Eye (tissue), 1 donor: ENCODE results near the gene CENPP.

Source experiments
- DNase-seq: peaks from one replicate; pipeline ENCODE4 v3.0.0-alpha.2; 2015

CENPP gene

DNA sequence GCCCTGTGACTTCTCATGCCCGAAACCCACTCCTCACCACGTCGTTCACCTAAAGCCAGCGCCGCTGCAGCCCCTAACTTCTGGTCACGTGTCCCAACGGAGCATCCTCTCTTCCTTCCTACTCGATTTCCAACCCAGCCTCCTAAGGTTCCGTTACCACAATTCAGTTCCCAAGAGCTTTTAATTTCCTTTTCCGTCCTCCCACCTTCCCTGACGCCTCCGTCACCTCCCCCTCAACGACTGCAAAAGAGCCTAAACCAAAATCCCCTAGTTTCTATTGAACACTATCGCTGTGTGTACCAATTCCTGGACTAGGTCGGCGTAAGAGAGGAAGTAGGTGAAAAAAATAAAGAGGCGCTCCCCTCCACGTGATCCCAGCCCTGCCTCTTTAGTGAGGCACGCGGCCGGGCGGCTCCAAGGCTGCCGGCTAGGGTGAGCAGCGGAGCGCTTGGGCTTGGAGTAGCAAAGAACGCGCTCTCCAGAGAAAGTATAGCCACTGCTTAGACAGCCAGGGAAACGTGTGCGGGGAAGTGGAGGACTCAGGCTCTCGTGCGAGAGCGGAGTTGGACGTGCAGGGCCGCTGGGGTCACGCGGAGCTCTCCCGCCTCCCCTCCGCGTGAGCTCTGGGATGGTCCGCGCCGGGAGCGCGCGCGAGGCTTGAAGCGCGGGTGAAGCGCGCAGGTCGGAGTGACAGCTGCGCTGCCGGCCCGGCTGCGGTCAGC, at the start of gene CENPP, which contains the start of gene NOL8:
Gene CENPP, plus strand, starts transcription at position 685 of the 722 bp plus-strand sequence.
Gene NOL8, minus strand, starts transcription at position 82 of the 722 bp plus-strand sequence. CDS start 1,189 bp downstream, outside the sequence.
- DNase-seq: peak; percentile 98

DNA sequence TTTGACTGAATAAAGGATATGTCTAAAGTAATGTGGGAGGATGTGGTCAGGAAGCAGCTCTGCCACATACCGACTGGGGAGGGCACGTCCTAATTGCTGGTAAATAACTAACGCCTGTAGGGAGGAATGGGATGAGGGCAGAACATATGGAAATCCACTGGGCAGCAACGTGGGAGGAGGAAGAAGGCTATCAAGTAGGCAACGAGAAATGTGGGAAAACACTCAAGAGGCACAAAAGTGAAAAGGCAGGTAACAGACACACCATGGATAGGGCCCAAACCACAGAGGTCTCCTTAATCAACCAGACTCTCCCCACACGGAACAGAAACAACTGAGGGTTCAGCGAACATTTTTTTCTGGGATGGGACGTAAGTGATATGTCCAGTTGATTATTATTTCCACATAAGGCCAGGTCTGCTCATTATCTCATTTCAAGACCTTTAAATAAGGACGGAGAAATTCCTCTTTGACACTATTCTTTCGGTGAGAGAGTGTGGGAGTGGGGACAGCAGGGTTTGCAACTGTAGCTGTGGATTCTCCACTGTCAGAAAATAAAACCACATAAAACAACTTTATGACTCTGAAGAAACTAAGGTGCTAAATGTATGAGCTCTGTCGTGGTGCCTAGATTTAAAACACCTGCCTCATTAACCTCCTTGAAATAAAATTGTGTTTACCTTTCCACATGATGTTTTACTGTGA, 49.3 kb upstream of the CENPP start:
- DNase-seq: no peak

DNA sequence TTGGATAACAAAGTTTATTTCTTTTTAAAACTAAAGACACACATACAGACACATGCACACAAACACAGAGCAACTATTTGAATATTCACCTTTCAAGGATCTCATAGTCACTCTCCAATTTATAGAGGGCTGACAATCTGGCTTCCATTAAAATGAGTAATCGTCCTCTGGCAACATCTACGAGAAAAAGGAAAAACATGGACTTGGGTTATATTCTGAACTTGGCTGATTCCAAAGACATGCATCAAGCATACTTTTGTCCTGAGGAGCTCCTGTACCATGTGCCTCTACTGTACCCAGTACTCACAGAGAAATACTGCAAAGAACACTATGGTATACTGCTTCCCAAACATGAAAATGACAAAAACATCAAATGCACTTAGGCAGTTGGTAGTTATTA, 47.6 kb upstream of the CENPP start:
- no peak for DNase-seq

DNA sequence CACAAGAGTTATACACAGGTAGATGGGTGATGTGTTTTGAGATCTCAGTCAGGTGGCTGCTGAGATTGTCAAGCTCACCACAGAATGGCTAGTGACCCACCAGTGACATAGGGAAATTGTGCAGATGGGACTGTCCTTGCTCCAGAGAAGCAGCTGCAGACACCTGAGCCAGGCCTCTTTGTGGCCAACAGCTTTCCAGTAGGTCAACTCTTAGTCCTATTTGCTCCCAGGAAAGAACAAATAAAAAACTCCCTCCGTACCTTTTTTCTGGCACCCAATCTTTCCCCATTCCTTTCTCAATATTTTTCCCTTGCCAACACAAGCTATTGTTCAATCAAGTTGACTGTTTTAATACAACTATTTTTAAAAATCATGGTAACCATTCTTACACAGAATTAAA, 46.5 kb upstream of the CENPP start:
- no peak for DNase-seq

DNA sequence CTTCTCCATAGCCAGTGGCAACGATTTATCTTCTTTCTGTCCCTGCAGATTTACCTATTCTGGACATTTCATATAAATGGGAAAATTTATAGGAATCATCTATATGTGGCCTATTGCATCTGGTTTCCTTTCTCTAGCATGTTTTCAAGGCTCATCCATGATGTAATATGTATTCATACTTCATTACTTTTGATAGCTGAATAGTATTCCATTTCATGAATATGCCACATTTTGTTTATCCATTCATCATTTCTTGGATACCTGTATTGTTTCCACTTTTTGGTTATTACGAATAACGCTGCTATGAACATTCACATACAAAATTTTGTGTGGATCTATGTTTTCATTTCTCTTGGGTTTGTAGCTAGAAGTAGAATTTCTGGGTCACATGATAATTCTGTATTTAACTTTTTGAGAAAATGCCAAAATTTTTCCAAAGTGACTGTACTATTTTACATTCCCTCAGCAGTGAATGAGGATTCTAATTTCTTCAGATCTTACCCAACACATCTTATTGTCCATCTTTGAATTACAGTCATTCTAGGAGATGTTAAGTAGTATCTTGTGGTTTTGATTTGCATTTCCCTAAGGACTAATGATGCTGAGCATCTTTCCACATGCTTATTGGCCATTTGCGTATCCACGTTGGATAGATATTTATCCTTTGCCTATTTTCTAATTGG, 35.9 kb upstream of the CENPP start:
- no peak for DNase-seq

DNA sequence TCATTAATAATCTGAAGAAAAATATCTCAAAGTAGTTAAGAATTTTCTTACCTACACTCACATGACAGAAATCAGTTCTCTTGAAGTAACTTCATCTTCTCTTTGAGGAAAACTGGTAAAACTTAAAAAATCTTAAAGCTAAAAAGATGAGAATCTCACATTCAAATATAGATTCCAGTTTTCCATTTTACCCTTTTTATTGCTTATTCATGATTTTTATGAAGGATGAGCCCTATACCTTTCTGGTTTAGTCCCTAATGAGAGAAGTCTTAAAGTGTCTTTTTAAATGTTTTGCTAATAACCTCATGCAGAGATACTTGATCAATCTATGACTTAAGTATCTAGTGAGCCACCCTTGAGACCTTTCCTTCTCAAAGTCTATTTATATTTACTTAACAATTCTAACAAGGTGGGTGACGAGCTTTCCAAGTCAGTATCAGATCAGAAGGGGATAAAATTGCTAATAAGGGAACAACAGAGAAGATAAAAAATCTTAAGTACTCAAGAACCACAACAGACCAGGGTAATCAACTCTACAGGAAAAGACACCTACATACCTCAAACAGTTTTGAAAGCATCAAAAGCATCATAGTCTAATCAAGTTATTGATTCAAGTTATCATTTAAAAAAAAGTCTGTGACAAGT, 34.8 kb upstream of the CENPP start:
- DNase-seq: no peak

DNA sequence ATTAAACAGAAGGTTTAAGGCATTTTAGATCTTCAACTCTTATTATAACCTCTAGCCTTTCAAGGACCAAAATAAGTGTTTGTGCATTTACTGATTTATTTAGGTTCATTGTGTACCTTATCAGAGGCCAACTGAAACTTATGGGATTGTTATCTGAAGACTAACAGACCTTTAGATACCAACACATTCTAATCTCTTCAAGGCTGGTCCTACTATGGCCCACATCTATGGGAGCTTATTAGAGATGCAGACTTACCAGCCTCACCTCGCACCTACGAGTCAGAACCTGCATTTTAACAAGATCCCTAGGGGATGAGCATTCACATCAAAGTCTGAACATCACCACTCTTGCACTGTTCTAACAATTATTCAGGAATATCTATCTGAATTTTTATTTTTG, 34.2 kb upstream of the CENPP start:
- no peak for DNase-seq

DNA sequence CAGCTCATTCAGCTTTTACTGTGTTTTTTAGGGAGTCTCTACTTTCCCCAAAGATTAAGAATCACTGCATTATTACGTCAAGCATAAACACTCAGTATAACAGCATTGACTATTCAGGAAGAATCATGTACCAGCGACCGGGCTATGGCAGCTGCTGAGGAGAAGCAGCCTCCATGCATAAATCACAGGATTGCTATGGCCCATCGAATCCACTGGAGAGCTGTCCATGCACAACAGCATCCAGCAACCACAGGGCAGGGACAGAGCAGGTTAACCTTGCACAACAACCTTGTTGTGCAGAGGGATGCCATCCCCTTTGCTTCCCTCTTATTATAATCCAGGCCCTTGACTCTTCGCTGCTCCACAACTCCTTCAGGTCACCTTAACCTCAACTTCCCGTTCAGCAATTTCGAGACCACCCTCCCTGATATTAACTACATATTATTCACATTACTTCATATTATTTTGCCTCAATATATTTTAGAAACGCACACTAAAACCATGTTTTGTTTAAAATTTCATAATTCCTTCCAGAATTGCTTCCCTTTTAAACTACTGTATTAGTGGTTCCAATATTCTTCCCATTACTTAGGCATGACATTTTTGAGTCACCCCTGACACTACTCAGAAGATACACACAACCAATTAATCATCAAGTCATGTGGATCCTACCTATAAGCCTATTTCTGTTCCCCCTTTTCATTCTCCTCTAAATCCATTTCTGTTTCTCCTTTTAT, 33.2 kb upstream of the CENPP start:
- DNase-seq: peak; percentile 5

DNA sequence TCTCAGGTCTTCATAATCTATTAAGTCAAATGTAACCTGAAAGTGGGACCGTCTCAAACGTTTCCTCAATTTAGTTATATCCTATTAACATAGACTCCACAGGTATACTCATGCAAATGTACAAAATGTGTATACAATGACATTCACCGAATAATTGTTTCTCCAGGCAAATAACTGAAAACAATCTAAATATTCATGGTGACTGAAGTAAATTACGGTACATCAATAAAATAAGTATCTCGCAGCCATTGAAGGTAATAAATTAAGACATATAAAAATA, 32.7 kb upstream of the CENPP start:
- DNase-seq: no peak

DNA sequence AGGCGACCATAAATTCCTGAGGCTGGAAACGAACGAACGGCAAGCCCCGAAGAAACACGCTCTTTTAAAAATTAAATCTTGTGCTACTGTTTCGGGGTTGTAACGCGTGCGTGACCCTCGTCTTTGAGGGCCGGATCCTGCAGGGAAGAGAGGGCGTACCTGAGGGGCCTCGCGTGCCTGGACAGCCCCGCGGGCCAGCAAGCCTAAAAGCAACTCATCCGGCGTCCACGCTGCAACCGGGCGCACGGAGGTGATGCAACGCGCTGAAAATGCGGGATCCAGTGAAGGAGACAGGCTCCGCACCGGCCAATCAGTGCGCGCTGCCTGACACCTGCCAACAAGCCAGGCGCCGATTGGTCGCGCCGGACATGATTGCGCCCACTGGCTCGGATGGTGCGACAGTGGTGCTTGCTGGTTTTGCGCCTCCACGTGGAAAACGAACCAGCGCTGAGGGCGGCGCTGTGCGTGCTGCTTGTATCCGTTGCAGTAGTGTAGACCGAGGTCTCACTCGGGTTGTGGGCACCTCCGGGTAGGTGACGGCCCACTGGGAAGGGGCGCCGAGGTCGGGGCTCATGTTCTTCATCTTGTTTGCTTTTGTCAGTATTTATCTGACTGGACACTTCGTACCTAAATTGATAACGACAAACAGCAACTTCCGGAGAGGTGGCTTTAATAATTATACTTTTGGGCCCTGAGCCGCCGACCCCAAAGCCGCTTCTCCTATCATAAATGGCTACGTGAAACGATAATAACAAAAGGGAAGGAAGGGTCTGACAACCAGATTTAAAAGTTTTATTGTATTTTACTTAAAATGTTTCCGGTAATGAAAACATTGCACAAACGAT, 32.1 kb upstream of the CENPP start, which contains the start of gene IARS1:
Gene IARS1, minus strand, starts transcription at position 246 of the 845 bp plus-strand sequence. CDS start 4,278 bp downstream, outside the sequence.
- DNase-seq: peak; percentile 100

DNA sequence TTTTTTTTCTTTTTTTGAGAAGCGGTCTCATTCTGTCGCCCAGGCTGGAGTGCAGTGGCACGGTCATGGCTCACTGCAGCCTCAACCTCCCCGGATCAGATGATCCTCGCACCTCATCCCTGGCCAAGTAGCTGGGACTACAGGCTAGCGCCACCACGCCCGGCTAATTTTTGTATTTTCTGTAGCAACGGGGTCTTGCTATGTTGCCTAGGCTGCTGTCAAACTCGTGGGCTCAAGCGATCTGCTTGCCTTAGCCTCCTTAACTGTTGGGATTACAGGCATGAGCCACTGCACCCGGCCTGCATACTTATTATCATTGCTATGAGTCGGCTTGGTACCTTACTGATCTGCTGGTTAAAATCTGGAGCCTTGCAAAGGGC, 31.5 kb upstream of the CENPP start:
- DNase-seq: peak; percentile 48

DNA sequence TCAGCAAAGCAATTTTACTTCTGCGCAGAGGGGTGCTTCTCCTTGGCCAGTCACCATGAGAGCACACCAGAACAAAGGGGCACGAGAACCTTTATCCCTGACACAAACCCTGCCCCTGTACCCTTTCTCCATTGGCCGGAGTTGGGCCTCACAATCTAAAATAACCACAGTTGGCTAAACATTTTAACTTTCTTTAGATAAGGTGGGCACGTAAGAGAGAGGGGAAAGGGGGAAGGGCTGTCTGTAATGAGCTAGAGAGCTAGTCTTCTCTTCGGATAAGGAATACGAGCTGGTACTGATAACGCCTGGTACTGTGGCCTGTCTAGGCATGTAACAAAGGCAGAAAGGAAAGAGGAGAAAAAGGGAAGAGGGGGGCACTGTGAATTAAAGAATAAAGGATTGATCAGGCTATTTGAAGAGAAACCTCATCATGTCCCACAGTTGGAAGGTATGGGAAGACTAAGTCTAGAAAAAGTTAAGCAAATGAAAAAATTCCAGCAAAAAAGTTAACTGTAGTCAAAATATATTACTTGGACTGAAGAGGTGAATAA, 30.4 kb upstream of the CENPP start:
- no peak for DNase-seq

DNA sequence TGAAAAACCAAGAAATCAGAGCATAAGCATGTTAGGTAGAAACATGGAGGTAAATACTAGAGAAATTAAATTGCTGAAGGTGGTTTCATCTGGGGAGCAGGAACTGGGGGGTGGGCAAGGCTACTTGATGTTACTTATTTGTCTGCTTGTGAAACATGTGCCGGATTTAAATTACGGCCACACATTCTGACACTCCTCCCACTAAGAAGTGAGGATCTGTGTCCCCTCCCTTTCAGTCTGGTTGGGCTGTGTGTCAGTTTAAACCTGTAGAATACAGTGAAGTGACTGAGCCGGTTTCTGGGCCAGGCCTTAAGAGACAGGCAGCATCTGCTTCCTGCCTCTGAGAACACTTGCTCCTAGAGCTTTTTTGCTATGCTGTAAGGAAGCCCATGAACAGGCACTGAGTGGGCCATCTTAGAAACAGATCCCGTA, 29.9 kb upstream of the CENPP start:
- DNase-seq: no peak

DNA sequence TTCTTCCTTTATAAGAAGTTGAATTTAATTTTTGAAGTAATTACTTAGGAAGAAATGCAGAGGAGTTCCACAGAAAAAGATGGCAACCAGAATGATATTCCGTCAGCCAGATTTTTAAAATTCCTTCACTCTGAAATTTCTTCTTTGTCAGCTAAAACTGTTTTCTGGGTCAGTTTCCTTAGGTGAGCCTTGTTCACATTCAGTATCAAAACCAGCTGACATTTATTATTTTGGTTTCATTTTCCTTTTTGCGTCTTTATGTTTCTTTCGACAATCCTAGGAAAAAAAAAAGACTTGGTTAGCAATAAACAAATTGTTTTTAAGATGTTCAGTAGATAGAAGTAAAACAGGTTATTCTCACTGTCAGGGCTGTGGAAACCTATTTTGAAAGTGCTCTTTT, 28.1 kb upstream of the CENPP start:
- DNase-seq: no peak

DNA sequence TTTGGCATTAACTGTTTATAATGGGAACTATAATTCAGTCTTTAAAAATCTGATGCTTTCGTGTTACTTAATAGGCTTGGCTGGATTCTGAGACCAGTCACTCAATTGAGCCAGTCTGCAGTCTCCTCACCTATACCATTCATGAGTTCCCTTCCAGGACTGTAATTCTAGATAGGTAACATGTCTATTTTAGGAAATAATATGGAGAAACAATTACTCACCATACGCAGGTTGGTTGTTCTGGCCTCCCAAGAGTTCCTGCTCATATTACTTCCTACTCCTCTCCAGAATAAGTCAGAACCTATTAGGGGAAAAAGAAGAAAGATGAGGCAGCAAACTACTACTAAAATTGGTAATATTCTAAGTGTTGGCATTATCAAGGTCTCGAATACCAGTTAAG, 27.7 kb upstream of the CENPP start:
- DNase-seq: no peak

DNA sequence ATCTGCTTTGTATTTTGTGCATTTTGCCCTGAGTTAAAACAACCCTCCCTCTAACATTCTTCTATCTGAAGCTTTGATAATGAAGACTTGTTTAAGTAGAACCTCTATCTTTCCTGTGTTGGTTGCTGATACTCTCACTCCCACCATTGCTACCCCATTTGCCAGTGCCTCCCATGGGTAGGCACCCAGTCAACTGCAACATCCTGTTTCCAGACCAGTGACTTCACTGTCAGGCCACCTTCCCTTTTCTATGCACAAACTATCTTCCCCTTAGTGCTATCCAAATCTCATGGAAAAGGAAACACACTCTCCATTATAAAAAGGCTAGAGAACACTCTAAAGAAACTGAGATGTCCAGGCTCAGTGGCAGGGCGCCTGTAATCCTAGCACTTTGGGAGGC, 26.6 kb upstream of the CENPP start:
- no peak for DNase-seq

DNA sequence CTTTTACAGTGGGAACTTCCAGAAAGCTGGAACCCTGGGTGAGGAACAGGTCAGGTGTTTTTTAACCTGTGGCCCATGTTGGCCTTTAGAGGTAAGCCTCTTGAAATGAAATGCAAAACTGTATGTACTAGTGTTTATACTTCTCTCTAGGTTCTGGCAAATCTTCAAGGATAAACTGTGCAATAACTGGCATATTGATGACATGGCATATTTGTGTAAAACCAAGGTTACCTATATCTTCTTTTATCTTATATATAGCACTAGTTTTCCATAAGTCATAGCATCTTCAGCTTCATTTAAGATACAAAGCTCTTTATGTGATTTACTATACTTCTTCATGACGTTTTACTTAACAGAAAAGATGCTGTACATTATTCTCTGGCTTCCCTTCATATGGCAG, 24.8 kb upstream of the CENPP start:
- DNase-seq: no peak

DNA sequence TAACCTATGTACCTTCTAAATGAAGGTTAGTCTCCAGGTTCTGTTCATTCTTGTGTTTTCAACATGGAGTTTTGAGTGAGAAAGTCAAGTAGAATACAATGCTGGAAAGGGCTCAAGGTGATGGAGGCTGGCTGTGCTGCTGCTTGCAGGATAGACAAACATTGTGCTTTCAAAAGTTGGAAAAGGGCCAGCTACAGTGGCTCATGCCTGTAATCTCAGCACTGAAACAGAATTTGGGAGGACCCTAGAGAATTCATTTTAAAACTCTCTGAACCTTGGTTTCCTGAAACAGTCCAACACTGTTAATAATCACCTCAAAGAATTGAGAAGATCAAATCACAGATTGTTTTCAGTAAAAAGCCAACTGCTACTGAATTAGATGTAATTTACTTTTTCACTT, 16.9 kb upstream of the CENPP start:
- no peak for DNase-seq

DNA sequence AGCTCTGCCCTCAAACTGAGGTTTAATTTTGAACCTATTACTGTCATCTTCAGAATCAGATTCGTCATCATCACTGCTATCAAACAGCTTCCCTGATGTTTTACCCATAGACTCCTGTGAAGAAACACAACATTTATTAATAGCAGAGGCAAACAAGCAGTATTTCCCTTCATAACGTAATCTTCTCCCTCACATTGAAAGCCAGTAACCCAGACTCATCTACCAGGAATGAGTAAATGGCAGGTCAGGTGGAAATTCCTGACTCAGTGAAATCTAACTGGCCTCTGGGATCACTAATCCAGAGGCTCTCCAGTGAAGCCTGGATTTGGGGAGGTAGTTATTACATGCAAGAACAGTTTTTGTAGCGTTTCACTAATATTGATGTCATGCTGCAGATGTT, 15.2 kb upstream of the CENPP start:
- no peak for DNase-seq

DNA sequence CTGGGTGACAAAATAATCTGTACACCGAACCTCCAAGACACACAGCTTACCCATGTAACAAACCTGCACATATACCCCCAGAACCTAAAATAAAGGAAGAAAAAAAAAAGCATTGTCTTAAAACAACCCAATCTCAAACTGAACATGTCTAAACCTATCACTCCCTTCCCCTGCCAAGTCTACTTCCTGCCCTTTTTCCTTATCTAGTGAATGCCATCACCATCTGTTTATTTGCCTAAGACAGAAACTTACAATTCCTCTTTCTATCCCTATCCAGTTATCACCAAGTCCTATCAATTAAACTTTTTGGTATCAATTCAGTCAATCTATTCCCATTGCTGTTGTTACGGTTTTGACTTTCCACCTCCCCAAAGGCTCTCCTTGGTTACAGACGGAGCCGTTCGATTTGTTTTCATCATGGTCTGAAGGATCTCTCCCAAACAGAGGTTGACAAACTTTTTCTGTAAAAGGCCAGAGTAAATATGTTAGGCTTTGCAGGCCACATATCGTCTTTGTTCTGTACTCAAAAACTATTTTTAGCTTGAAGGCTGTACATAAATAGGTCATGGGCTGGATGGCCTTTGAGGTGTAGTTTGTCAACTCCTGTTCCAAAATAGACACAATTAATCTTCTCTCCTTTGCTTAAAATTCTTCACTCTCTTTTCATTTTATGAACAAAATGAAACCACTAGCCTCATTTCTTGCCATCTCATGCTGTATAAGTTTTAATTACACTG, 12.7 kb upstream of the CENPP start:
- no peak for DNase-seq

DNA sequence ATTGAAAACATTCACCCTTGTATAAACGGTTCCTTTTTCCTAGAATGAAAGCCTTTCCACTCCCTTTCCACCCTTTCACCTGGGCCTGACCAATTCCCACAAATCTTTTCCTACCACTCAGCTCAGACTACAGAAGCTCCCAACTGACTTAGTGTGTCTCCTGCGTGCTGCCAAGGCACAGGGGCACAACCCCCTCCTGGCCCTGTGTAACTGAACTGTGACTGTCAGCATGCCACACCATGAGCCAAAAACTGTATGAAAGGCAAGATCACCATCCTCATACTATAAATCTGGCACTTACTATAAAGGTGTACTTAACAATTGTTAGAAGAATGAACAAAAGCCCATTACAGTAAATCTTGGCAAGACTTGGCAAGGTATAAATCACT, 12.1 kb upstream of the CENPP start:
- no peak for DNase-seq
